T-helper 22 cell (primary cell): ENCODE data around the gene LDB2.

Experiments
- DNase-seq: peaks from one replicate; pipeline ENCODE4 v3.0.0-alpha.2; 2020; ENCODE audit warnings: low read depth

The LDB2 gene

GRCh38 chr4:16685536-16685935, 212.9 kb downstream of the LDB2 start:
- DNase-seq, result no peak

GRCh38 chr4:16684935-16685334, 213.5 kb downstream of the LDB2 start:
- DNase-seq, result no peak

- DNase-seq, result no peak
These were observed 214.3 kb downstream of the LDB2 start for GRCh38 chr4:16684097-16684496.

- no peak for DNase-seq
These were observed 215.5 kb downstream of the LDB2 start for GRCh38 chr4:16682975-16683374.

- no peak for DNase-seq
These were observed 221.2 kb downstream of the LDB2 start for GRCh38 chr4:16677001-16677944.

- no peak for DNase-seq
These were observed 222.1 kb downstream of the LDB2 start for GRCh38 chr4:16676230-16676770.

- no peak for DNase-seq
These were observed 224.4 kb downstream of the LDB2 start for GRCh38 chr4:16674082-16674481.

GRCh38 chr4:16672421-16672820, 226.0 kb downstream of the LDB2 start:
- no peak for DNase-seq

- DNase-seq, result no peak
These were observed 226.7 kb downstream of the LDB2 start for GRCh38 chr4:16671741-16672140.

- no peak for DNase-seq
These were observed 227.7 kb downstream of the LDB2 start for GRCh38 chr4:16670727-16671126.

- DNase-seq, result no peak
These were observed 229.4 kb downstream of the LDB2 start for GRCh38 chr4:16669036-16669435.

GRCh38 chr4:16668488-16668887, 230.0 kb downstream of the LDB2 start:
- no peak for DNase-seq

- DNase-seq, result no peak
These were observed 231.0 kb downstream of the LDB2 start for GRCh38 chr4:16667464-16667863.

- DNase-seq, result no peak
These were observed 232.4 kb downstream of the LDB2 start for GRCh38 chr4:16665942-16666551.

GRCh38 chr4:16663732-16664131, 234.7 kb downstream of the LDB2 start:
- no peak for DNase-seq

GRCh38 chr4:16663307-16663706, 235.1 kb downstream of the LDB2 start:
- no peak for DNase-seq

- DNase-seq, result no peak
These were observed 236.6 kb downstream of the LDB2 start for GRCh38 chr4:16661813-16662212.

- no peak for DNase-seq
These were observed 237.8 kb downstream of the LDB2 start for GRCh38 chr4:16660656-16661055.

GRCh38 chr4:16659694-16660093, 238.8 kb downstream of the LDB2 start:
- no peak for DNase-seq

GRCh38 chr4:16659079-16659478, 239.4 kb downstream of the LDB2 start:
- no peak for DNase-seq

GRCh38 chr4:16658183-16658582, 240.3 kb downstream of the LDB2 start:
- DNase-seq, result no peak

- no peak for DNase-seq
These were observed 243.3 kb downstream of the LDB2 start for GRCh38 chr4:16655111-16655510.

GRCh38 chr4:16652732-16653305, 245.6 kb downstream of the LDB2 start:
- no peak for DNase-seq
